K562 (cell line): ENCODE data around the gene SLC31A2. TPM values are rescaled to one million over a fixed set of nuclear protein-coding genes. Genes with fewer than 3 reads are reported as not detected.

ENCODE experiments used
- ATF2 ChIP-seq: sonication (generic); formaldehyde crosslinking; IDR thresholded peaks from 2 replicates; pipeline ENCODE4 v1.8.1; 2022; ENCODE audit warnings: missing genetic modification reagents
- CBX1 ChIP-seq: sonication (generic); IDR thresholded peaks from 2 replicates; pipeline ENCODE4 v1.6.1; 2016; ENCODE audit warnings: antibody characterized with exemption, low read depth, mild to moderate bottlenecking
- CBX3 ChIP-seq, 2 experiments: IDR thresholded peaks; 1 replicate in 1 of 2; 2 replicates in 1 of 2; pipeline ENCODE4 v1.6.1; 2012; ENCODE audit warnings: inconsistent platforms in 2 of 2, low read length in 2 of 2, borderline replicate concordance in 1 of 2, control low read depth in 1 of 2
- CBX5 ChIP-seq: IDR thresholded peaks from 2 replicates; pipeline ENCODE4 v1.6.1; 2014; ENCODE audit warnings: low read depth, borderline replicate concordance
- CXXC5 ChIP-seq: fragments of 250-450 bp; sonication (Bioruptor Pico); IDR thresholded peaks from 2 replicates; pipeline ENCODE4 v1.8.0; 2022; ENCODE audit warnings: inconsistent platforms, mild to moderate bottlenecking, moderate library complexity
- ELK1 ChIP-seq: sonication (generic); formaldehyde crosslinking; IDR thresholded peaks from 2 replicates; pipeline ENCODE4 v1.8.1; 2022; ENCODE audit warnings: missing genetic modification reagents
- KLF1 ChIP-seq: fragments of 450-650 bp; IDR thresholded peaks from 2 replicates; pipeline ENCODE4 v1.6.1; 2016; ENCODE audit warnings: missing genetic modification characterization, missing compliant biosample characterization
- NRF1 ChIP-seq, 2 experiments: fragments of 450-650 bp; IDR thresholded peaks in 1 of 2; conservative IDR thresholded peaks in 1 of 2; 2 replicates each; pipeline ENCODE4 v1.6.1; 2014; ENCODE audit warnings: mild to moderate bottlenecking in 2 of 2
- POLR2B ChIP-seq: fragments of 450-650 bp; IDR thresholded peaks from 2 replicates; pipeline ENCODE4 v1.6.1; 2018; ENCODE audit warnings: low read depth; ENCODE audit not compliant: partially characterized antibody
- PREB ChIP-seq: sonication (generic); formaldehyde crosslinking; IDR thresholded peaks from 2 replicates; pipeline ENCODE4 v1.8.1; 2023; ENCODE audit warnings: mild to moderate bottlenecking, missing genetic modification reagents
- RAD21 ChIP-seq, 2 experiments: fragments of 250-450 bp in 1 of 2; fragments of 450-650 bp in 1 of 2; sonication (Bioruptor Pico) in 1 of 2; formaldehyde crosslinking in 1 of 2; IDR thresholded peaks in 1 of 2; conservative IDR thresholded peaks in 1 of 2; 2 replicates each; pipeline versions ENCODE4 v1.4.0 to v1.8.0; 2020 to 2022; ENCODE audit warnings: mild to moderate bottlenecking in 2 of 2, moderate library complexity in 1 of 2
- RBM25 ChIP-seq: fragments of 200-400 bp; formaldehyde crosslinking; IDR thresholded peaks from 2 replicates; pipeline ENCODE4 v1.6.1; 2018; ENCODE audit warnings: low read length, low read depth, moderate library complexity; ENCODE audit not compliant: severe bottlenecking
- SMAD2 ChIP-seq: fragments of 150-350 bp; IDR thresholded peaks from 2 replicates; pipeline ENCODE4 v1.6.1; 2014; ENCODE audit warnings: low read depth, mild to moderate bottlenecking, low read length
- SPI1 ChIP-seq: IDR thresholded peaks from 2 replicates; pipeline ENCODE4 v1.6.1; 2011; ENCODE audit warnings: low read depth, low read length, control low read depth, borderline replicate concordance
- TAF15 ChIP-seq: fragments of 200-400 bp; formaldehyde crosslinking; IDR thresholded peaks from 2 replicates; pipeline ENCODE4 v1.6.1; 2017; ENCODE audit warnings: mild to moderate bottlenecking, low read depth, low read length, moderate library complexity
- ZNF324 ChIP-seq: fragments of 250-450 bp; sonication (Bioruptor Pico); IDR thresholded peaks from 2 replicates; pipeline ENCODE4 v1.4.0; 2020; ENCODE audit warnings: mild to moderate bottlenecking
- ZNF511 ChIP-seq: sonication (generic); formaldehyde crosslinking; IDR thresholded peaks from 2 replicates; pipeline ENCODE4 v1.8.0; 2022; ENCODE audit warnings: mild to moderate bottlenecking, missing genetic modification reagents
- ZNF707 ChIP-seq: fragments of 250-450 bp; sonication (Bioruptor Pico); conservative IDR thresholded peaks from 2 replicates; pipeline ENCODE4 v1.8.0; 2022; ENCODE audit warnings: inconsistent platforms, mild to moderate bottlenecking, moderate library complexity
- ZNF830 ChIP-seq: fragments of 250-450 bp; sonication (Bioruptor Pico); IDR thresholded peaks from 2 replicates; pipeline ENCODE4 v1.5.0; 2021; ENCODE audit warnings: mild to moderate bottlenecking
- polyA plus RNA-seq, 8 experiments: library from polyadenylated mRNA; depleted of rRNA in 4 of 8; stranded (reverse) in 5 of 8; unstranded in 3 of 8; fragments of >200 nt; fragmentation: Nextera tagmentation in 2 of 8; fragmentation: Illumina TruSeq in 1 of 8; extraction: Ambion mirVana in 2 of 8; extraction: Trizol in 1 of 8; gene quantifications; 2 replicates each; pipeline versions ENCODE4 v1.2.1 to v1.2.3, GENCODE V29; 2011 to 2014; ENCODE audit warnings: inconsistent platforms in 1 of 8, missing spikeins in 1 of 8
- total RNA-seq, 7 experiments: library from RNA; depleted of rRNA in 6 of 7; stranded (reverse); fragments of >200 nt in 6 of 7; fragmentation: Illumina TruSeq in 2 of 7; extraction: Trizol in 2 of 7; gene quantifications; 2 replicates each; pipeline versions ENCODE4 v1.2.1 to v1.2.3, GENCODE V29; 2011 to 2021; ENCODE audit warnings: low replicate concordance in 1 of 7

The SLC31A2 gene
- total and polyA plus RNA-seq, 9 of the 15 experiments (the other 6 are each of a cell fraction or from before 2014, with no cell fraction given), result 1.5 to 4.3 (median 2.3) TPM

- TF ChIP-seq CBX1 (no peak), TAF15 (no peak), ATF2 (peak; percentile 56; the same call in 1 of the 2 replicates), NRF1 (conservative IDR thresholded peaks at IDR 0.05 in 1 of 2, IDR thresholded peaks at IDR 0.05 in 1 of 2) (peak; percentile 79 to 82), CBX3 (IDR thresholded peaks at IDR 0.05; ENCODE audit: borderline replicate concordance in 1 of 2, low read length in 2 of 2) (peak in 1 of 2 experiments; percentile 19; a peak in 1 of 3 replicates), RAD21 (CRISPR knock-in tag; conservative IDR thresholded peaks at IDR 0.05 in 1 of 2, IDR thresholded peaks at IDR 0.05 in 1 of 2) (0 out of 4 replicates have a peak, but pooled peaks of 1 of the 2 experiments have one; percentile 20), CBX5 (0 out of 2 replicates have a peak, but pooled peaks have one; percentile 43), ZNF830 (no peak), RBM25 (peak; percentile 22), PREB (no peak), KLF1 (tag) (0 out of 2 replicates have a peak, but pooled peaks have one; percentile 33), CXXC5 (CRISPR knock-in tag) (peak; percentile 96), ZNF324 (CRISPR knock-in tag) (peak; percentile 35; the same call in 1 of the 2 replicates), ZNF707 (CRISPR knock-in tag) (0 out of 2 replicates have a peak, but pooled peaks have one; percentile 33), SPI1 (0 out of 2 replicates have a peak, but pooled peaks have one; percentile 33), ELK1 (no peak), POLR2B (no peak), ZNF511 (peak; percentile 95), SMAD2 (no peak)
Observed at GRCh38 chr9:113150670-113151611, at the start of gene SLC31A2 (continued).
